Stimulated activated naive CD4-positive, alpha-beta T cell treated with Interleukin-2 at 50 U/mL for 16 hours (primary cell): ENCODE results near the gene GPR85.
"Not testable (repeated sequence)": the region's sequence is repeated elsewhere in the genome, so short reads cannot be mapped to it uniquely, and the experiment has no call there.

Source experiments
- DNase-seq: peaks from one replicate; lab custom pipeline; 2025; lab: John Stamatoyannopoulos, UW

GPR85 gene

DNA sequence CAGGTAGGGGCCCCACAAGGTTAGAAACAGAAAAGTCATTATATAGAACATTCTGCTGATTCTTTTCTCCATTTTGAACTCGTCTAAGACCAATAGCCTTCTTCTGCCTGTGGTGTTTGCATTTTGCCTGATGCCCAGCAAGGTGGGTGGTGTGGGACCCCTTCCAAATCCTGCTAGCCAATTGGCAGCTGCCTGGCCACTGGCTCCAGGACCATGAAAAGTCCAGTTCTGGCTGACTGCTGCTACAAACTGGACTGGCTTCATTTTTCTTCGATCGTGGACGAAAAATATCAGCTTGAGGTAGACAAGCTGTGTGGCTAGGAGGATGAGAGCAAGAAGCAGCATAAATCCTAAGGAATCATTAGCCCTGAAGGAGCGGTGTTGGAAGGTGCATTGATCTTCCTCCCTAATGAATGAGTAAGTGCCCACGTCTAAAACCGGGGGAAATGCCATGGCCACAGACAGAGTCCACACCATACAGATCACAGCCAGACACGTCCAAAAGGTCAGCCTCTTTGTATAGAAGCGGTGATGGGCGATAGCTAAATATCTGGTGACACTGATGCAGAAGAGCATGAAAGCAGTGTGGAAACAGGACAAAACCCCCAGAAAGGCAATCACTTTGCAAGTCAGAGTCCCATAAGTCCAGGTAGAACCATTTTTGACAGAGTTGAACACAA lies 2.7 kb downstream of the GPR85 start:
- no peak for DNase-seq

DNA sequence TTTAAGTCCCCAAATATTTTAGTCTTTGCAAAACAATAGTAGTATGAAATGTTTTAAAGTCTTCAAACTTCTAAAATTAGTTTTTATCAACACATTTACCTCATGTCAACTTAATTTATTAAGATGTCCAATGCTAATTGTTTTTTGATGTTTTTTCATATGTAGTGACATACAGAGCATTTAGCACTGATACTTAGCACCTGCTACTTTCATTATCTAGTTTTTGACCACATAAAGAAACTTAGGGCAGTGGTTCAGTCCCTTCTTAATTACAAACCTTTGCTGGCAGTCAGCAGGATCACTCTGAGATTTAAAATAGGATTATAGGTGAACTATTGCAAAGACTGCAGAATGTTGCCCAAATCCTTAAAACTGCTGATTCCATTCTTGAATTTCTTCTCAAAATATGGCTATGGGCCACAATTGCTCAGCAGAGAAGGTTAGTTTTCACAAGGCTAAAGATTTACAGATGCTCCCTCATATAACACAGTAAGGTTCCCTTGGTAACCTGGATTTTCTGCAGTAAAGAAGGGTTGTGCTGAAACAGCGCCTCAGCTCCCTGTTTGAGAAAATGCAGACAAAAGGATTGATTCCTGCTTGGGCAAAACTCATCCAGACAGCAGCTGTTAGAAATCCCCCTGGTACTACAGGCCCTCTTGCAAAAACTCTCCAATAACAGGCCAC lies 3.4 kb downstream of the GPR85 start:
- DNase-seq = no peak

DNA sequence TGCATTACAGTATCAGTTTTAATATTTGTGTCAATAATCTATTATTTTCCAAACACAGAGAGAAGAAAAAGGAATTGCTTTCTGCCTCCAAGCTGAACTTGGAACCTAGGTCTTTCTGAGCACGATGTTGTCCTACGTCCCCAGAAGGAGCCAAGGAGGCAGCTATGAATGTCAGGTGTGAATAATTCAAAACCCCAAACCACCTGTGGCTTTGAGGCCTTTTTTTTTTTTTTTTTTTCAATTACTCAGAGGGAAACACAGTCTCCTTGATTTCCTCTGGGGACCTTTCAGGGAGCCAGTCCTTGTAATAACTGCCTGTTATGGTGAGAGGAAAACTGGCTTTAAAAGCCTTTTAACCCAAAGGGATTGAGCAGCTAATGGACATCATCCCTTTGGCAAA lies 8.3 kb downstream of the GPR85 start:
- DNase-seq = no peak

DNA sequence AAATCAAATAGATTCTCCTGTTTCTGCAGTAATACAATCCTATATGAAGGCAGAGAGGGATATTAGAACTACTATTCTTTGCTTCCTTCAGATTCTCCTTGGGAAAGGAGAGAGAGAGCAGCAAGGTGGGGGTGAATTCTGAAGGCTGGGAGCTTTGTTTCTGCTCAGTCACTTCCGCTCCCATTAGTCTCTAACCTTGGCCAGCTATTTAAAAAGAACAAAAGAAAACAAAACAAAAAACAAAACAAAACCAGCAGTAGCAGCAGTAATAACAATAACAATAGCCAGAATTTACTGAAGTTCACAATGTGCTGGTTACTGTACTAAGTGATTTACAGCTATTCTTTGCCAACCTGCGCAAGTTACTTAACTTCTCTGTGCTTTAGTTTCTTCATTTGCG lies 9.9 kb downstream of the GPR85 start:
- no peak for DNase-seq

DNA sequence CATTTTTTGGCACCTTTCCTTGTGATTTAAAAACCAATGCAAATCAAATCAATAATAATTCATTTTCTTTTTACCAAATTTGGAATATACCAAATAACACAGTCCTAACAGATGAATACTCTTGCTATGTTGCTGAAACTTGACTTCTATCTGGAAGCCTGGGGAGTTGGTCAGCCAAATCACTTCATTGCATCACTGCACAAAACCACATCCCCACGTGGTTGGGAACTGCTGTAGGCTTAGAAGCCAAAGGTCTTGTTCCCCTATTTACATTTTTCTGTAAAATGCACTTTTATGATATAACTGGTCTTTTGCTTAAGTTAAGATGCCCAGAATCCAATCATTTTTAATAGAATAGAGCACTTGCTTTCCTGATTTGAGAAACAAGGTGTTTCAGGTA lies 15.2 kb downstream of the GPR85 start:
- no peak for DNase-seq

DNA sequence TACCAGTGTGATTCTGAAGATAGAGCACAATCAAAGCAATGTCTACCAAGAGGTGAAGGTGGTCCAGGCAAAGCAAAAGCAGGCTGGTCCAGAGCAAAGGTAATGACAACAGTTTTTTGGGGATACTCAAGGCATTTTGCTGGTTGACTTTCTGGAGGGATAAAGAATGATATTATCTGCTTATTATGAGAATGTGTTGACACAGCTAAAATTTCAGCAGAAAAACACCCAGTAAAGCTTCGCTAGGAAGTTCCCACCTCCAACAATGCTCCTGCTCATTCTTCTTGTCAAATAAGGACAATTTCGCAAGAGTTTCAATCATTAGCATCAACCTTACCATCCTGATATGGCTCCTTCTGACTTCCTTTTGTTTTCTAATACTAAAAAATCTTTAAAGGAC lies 24.1 kb downstream of the GPR85 start:
- DNase-seq = no peak

DNA sequence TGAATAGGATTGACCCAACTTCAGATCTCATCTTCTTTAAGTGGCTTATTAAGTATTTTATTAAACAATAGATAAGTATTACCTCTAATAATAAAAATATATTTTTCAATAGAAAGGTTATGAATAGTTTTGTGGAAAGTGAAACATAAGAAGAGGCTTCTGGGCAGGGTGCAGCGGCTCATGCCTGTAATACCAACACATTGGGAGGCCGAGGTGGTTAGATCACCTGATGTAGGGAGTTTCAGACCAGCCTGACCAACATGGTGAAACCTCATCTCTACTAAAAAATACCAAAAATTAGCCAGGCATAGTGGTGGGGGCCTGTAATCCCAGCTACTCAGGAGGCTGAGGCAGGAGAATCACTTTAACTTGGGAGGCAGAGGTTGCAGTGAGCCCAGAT lies 26.5 kb downstream of the GPR85 start:
- DNase-seq = no peak

DNA sequence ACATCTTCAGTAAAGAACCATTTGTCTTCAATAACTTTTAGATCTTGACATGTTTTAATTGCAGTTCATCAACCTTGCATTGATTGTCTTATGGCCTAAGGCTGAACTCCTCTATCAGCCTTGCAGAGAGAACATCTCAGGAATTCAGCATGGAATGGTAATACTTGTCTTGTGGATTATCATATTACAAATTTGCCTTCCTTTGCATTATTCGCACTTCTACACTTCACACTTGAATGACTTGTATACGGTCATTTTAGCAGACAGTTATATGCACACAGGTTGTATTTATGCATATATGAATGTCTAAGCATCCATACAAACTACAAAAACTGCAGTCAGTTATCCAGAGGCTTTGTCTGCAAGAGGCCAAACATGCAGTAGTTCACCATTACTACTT lies 31.7 kb downstream of the GPR85 start:
- no peak for DNase-seq

DNA sequence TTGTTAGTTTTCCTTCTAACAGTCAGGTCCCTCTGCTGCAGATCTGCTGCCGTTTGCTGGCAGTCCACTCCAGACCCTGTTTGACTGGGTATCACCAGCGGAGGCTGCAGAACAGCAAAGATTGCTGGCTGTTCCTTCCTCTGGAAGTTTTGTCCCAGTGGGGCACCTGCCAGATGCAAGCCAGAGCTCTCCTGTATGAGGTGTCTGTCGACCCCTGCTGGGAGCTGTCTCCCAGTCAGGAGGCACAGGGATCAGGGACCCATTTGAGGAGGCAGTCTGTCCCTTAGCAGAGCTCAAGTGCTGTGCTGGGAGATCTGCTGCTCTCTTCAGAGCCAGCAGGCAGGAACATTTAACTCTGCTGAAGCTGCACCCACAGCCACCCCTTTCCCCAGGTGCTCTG lies 32.4 kb downstream of the GPR85 start:
- not testable (repeated sequence) for DNase-seq

DNA sequence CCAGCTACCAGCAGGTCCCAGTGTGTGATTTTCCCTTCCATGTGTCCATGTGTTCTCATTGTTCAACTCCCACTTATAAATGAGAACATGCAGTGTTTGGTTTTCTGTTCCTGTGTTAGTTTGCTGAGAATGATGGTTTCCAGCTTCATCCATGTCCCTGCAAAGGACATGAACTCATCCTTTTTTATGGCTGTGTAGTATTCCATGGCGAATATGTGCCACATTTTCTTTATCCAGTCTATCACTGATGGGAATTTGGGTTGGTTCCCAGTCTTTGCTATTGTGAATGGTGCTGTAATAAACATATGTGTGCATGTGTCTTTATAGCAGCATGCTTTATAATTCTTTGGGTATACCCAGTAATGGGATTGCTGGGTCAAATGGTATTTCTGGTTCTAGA lies 37.4 kb downstream of the GPR85 start:
- DNase-seq = not testable (repeated sequence)

DNA sequence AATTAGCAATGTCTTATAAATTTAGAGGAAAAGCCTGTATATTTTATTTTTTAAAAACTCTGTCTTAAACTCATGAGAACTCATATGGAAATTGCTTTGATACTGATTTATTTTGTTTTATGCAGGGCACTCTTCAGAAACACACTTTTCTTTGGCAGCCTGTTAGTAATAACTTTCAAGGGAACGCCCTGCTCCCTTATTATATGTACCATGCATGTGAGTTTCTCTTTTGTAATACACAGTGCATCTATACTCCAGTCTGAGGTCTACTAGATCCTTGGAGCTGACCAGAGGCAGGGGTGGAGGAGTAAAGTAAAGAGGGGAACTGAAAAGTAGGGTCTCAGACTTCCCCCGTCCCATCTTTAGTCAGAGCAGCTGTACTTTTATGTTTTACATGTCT lies 40.2 kb downstream of the GPR85 start:
- DNase-seq = no peak

DNA sequence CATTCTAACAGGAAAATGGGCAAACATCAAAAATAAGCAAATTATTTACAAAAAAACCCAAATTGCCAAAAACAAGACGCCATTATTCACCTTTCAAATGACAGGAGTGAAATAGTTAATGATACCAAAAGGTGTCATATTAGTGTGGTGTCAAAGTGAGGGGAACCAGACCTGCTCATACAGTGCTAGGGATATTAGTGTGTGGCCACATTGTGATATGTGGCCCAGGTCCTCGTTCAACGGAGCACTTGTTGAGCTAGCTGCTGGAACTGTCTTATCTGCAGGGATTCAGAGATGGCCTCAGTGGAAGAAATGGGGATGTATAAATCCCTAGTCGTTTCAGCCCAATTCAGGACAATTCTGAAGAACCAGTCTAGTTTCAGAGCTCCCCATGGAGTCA lies 41.2 kb downstream of the GPR85 start:
- DNase-seq = no peak

DNA sequence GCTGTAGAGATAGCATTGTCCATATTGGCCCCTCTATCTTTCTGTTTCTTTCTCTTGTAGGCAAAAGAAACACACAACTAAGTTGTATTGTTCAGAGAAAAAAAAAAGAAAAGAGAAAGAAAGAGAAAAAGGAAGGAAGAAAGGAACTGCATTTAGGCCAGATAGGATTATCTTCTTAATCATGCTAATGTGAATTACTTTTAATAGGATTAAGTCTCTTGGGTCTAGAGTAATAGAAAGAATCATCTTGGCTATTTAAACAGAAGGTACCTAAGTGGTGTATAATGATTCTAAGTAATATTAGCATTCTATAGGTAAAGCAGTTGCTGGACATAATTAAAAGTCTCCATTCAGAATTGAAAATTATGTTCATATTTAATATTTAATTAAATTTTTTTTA lies 42.2 kb downstream of the GPR85 start:
- no peak for DNase-seq

DNA sequence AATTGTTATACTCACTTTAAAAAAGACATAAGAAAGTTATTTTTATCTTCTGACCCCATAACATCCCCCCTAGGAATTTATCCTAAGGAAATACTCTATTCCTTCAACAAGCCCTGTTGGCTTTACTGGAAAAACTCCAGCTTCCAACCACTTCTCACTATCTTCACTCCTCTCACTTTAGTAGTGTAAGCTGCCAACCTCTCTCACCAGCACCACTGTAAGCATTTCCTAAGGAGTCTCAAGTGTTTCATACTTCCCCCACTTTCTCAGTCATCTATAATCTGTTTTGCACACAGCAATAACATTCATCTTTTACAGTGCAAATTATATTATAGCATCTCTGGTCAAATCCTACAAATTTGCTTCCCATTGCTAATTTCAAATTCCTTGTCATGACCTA lies 45.8 kb downstream of the GPR85 start:
- no peak for DNase-seq

DNA sequence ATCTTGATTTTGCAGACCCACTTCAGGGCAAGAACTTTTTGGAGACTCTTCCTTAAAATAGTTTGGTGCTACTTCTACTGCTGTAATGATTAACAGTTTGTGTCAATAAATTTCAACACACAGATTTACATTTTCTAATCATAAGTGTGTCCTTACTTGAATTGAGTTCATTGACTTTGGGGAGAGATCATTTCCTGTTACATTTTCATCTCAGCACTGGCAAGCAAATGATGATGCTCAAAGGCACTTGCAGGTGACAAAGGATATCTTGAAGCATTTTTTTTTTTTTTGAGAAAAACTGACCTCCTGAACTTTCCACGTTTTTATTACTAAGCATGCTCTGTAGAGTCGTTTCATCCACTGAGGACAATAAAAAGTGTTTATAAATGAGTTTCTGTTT lies 52.7 kb downstream of the GPR85 start:
- no peak for DNase-seq
